ENCODE data around the gene WEE2. TPM values are rescaled to one million over a fixed set of nuclear protein-coding genes. Genes with fewer than 3 reads are reported as not detected.

Gene WEE2
- not detected in 2 replicates for total RNA-seq

GRCh38 chr7:141708351-141708750 lies at the start of gene WEE2:
Gene WEE2 (plus strand): TSS chr7:141708353. CDS start chr7:141708759, 406 bp downstream.

GRCh38 chr7:141702047-141702567 lies 6.0 kb upstream of the WEE2 start, which contains the start of gene DENND11:
Gene DENND11 (minus strand): TSS chr7:141702166. CDS start chr7:141702153, 13 bp downstream.

GRCh38 chr7:141737836-141738591 lies 29.9 kb downstream of the WEE2 start, which contains the start of gene SSBP1:
Gene SSBP1 (plus strand): TSS chr7:141738358. CDS start chr7:141739167, 809 bp downstream.

GRCh38 chr7:141763797-141764196 lies 55.6 kb downstream of the WEE2 start, which contains the start of gene TAS2R3:
Gene TAS2R3 (plus strand): TSS chr7:141764097. CDS start chr7:141764159, 62 bp downstream.

GRCh38 chr7:141776374-141776773 lies 68.2 kb downstream of the WEE2 start, which contains the start of gene TAS2R4:
Gene TAS2R4 (plus strand): TSS chr7:141776674. CDS start chr7:141778489, 1,815 bp downstream.

Small RNAs within 50 kb of the gene (small RNA-seq; reads per million reads assigned to genes)
- not detected for gene RNU1-82P

Other genes with a start within 250 kb of the WEE2 start
- gene AGK, start 156.9 kb upstream of the WEE2 start, total RNA-seq: 57.1 and 64.2 TPM in 2 replicates
- 45.7 and 50.8 TPM in 2 replicates for gene DENND11, start 6.2 kb upstream of the WEE2 start, total RNA-seq
- gene SSBP1, start 30.0 kb downstream of the WEE2 start, total RNA-seq: 192 and 202 TPM in 2 replicates
- 1.4 and 1.7 TPM in 2 replicates for gene TAS2R3, start 55.7 kb downstream of the WEE2 start, total RNA-seq
- 1.1 and 1.7 TPM in 2 replicates for gene TAS2R4, start 68.3 kb downstream of the WEE2 start, total RNA-seq
- gene TAS2R5, start 81.9 kb downstream of the WEE2 start, total RNA-seq: 0.66 and 1.7 TPM in 2 replicates
- gene PRSS37, start 133.1 kb downstream of the WEE2 start, total RNA-seq: not detected in 2 replicates
- gene OR9A4, start 208.0 kb downstream of the WEE2 start, total RNA-seq: not detected in 2 replicates
- not detected in 2 replicates for gene CLEC5A, start 238.6 kb downstream of the WEE2 start, total RNA-seq

Measured in thoracic aorta endothelial cell (primary cell).